ENCODE data around the gene GAB4.

DNA sequence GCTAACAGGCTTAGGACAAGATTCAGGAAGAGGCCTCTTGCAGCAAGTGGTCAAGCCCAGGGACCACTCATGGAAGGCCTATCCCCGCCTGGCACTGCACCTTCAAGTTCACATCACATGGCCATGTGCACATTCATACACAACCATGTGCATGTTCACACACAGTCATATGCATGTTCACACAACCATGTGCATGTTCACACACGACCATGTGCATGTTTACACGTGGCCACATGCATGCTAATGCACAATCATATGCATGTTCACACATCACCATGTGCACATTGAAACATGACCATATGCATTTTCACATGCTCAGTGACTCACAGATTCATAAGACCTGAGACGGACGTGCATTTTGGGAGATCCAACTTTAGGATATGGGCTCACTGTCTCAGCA lies 48.0 kb upstream of the GAB4 start:
- TF ChIP-seq, protein P1, sequence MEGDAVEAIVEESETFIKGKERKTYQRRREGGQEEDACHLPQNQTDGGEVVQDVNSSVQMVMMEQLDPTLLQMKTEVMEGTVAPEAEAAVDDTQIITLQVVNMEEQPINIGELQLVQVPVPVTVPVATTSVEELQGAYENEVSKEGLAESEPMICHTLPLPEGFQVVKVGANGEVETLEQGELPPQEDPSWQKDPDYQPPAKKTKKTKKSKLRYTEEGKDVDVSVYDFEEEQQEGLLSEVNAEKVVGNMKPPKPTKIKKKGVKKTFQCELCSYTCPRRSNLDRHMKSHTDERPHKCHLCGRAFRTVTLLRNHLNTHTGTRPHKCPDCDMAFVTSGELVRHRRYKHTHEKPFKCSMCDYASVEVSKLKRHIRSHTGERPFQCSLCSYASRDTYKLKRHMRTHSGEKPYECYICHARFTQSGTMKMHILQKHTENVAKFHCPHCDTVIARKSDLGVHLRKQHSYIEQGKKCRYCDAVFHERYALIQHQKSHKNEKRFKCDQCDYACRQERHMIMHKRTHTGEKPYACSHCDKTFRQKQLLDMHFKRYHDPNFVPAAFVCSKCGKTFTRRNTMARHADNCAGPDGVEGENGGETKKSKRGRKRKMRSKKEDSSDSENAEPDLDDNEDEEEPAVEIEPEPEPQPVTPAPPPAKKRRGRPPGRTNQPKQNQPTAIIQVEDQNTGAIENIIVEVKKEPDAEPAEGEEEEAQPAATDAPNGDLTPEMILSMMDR (IDR thresholded peaks at IDR 0.05): no peak
- TF ChIP-seq POLR2AphosphoS5 (IDR thresholded peaks at IDR 0.05): no peak

All from transverse colon (tissue), 4 donors.